ENCODE results near the gene FBXO39. TPM values are rescaled to one million over a fixed set of nuclear protein-coding genes. Genes with fewer than 3 reads are reported as not detected.

The FBXO39 gene
- total and polyA plus RNA-seq, 9 of the 15 experiments (the other 6 are each of a cell fraction or from before 2014, with no cell fraction given): not detected

DNA sequence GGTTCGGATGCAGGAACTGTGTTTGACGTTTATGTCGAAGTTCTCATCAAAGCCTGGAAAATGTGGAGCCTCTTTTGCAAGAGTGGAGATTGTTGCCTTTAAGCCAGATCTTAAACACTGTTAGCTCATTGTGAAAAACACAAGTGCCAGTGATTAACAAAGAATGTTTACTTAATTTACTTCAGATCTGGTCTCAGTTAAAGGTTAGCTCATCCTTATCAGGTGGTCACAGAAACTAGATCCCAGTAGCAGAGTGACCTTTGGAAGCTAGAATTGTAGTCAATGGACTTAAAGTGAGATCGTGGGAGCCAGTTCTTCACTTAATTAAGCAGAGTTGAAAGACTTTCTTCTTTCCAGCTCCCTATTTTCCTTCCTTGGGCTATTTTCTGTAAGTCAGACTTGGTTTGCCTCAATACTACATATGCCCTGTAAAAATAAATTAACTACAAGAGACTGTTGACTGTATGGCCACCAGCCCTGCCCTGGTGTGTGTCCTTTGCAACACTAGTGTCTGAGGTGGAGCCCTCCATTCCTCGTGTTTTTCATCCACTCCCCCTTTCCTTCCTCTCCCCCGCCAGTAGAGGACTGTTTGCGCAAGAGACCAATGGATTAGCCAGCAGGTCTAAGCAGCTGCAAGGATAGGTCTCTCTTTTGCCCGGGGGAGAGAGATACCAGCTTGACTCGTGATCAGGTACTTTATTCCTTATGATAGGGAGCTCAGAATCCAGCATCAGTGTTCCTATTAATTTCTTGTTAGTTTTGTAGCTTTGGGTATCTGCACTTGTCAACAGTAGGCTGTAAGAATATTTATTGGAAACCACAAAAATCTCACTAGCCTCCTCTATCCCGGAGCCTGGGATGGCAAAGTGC, 20.2 kb downstream of the FBXO39 start:
- DNase-seq (ENCODE audit: extremely low read depth in 1 of 4, low spot score in 3 of 4): no peak
- peaks cover 2 to 28% of the 10 kb centered on the region in 2 experiments; a peak in 4 of 5 replicates for H3K27me3 ChIP-seq (ENCODE audit: control insufficient read depth in 2 of 2, insufficient read depth in 2 of 2, low read length in 2 of 2)
- no peak for ATAC-seq
- H3K4me1 ChIP-seq (replicated peaks in 1 of 2; ENCODE audit: control insufficient read depth in 2 of 2, insufficient read depth in 2 of 2, low read length in 2 of 2): peaks cover 0 to 7% of the 10 kb centered on the region in 2 experiments; a peak in 3 of 5 replicates
- in situ Hi-C loops (cut with MboI): no loop called here
- TF ChIP-seq CEBPB (tag; IDR thresholded peaks at IDR 0.05) (peak; percentile 17; the same call in 1 of the 2 replicates), KDM1A (IDR thresholded peaks at IDR 0.05) (no peak), CEBPG (CRISPR knock-in tag; IDR thresholded peaks at IDR 0.05) (no peak), CEBPG (tag; conservative IDR thresholded peaks at IDR 0.05 in 1 of 2, IDR thresholded peaks at IDR 0.05 in 1 of 2) (0 out of 4 replicates have a peak, but pooled peaks of 1 of the 2 experiments have one; percentile 31), NR2F6 (CRISPR knock-in tag; IDR thresholded peaks at IDR 0.05) (no peak), HDAC8 (tag; IDR thresholded peaks at IDR 0.05) (no peak)
- TF ChIP-seq, protein P1, sequence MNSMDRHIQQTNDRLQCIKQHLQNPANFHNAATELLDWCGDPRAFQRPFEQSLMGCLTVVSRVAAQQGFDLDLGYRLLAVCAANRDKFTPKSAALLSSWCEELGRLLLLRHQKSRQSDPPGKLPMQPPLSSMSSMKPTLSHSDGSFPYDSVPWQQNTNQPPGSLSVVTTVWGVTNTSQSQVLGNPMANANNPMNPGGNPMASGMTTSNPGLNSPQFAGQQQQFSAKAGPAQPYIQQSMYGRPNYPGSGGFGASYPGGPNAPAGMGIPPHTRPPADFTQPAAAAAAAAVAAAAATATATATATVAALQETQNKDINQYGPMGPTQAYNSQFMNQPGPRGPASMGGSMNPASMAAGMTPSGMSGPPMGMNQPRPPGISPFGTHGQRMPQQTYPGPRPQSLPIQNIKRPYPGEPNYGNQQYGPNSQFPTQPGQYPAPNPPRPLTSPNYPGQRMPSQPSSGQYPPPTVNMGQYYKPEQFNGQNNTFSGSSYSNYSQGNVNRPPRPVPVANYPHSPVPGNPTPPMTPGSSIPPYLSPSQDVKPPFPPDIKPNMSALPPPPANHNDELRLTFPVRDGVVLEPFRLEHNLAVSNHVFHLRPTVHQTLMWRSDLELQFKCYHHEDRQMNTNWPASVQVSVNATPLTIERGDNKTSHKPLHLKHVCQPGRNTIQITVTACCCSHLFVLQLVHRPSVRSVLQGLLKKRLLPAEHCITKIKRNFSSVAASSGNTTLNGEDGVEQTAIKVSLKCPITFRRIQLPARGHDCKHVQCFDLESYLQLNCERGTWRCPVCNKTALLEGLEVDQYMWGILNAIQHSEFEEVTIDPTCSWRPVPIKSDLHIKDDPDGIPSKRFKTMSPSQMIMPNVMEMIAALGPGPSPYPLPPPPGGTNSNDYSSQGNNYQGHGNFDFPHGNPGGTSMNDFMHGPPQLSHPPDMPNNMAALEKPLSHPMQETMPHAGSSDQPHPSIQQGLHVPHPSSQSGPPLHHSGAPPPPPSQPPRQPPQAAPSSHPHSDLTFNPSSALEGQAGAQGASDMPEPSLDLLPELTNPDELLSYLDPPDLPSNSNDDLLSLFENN (IDR thresholded peaks at IDR 0.05; ENCODE audit: low read depth in 2 of 2, low read length in 2 of 2): no peak
- TF ChIP-seq, protein P2, sequence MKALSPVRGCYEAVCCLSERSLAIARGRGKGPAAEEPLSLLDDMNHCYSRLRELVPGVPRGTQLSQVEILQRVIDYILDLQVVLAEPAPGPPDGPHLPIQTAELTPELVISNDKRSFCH (CRISPR knock-in tag; IDR thresholded peaks at IDR 0.05): no peak
- TF ChIP-seq, protein P2 (tag; IDR thresholded peaks at IDR 0.05): peak; percentile 81
- no peak for FAIRE-seq
- no peak overlapping the region for H3K27ac ChIP-seq (ENCODE audit: extremely low read depth, low read depth, low read length)
- no peaks in the 10 kb centered on the region for H3K79me2 ChIP-seq (ENCODE audit: control insufficient read depth, insufficient read depth, low read length)
- H3K9me3 ChIP-seq (replicated peaks; ENCODE audit: control insufficient read depth, insufficient read depth, low read depth, low read length): no peaks in the 10 kb centered on the region
- no peak overlapping the region for H3K9ac ChIP-seq (ENCODE audit: insufficient read depth in 1 of 2, low read depth in 2 of 2, low read length in 2 of 2)
- intact Hi-C loops (cut with micrococcal nuclease): no loop called here
- CTCF ChIA-PET (ENCODE audit: low intra/inter-chr PET ratio): no interaction called here
- no TSS peak for BruUV-seq (replicated peaks)
- no peaks in the 10 kb centered on the region for H3K9me1 ChIP-seq (ENCODE audit: control insufficient read depth, insufficient read depth, low read length)
- no peaks in the 10 kb centered on the region for H3K36me3 ChIP-seq (ENCODE audit: control insufficient read depth, insufficient read depth, low read length)
- no peak overlapping the region for H3K4me2 ChIP-seq (ENCODE audit: insufficient read depth, low read length)
- WGBS (ENCODE audit: insufficient coverage, low coverage, missing lambda C conversion rate): 4% methylated on average over 7 of the region's 10 CpGs
- no peaks in the 10 kb centered on the region for H4K20me1 ChIP-seq (replicated peaks; ENCODE audit: control insufficient read depth, insufficient read depth, low read length)
- H3K4me3 ChIP-seq: no peak overlapping the region
- no peak overlapping the region for H2AFZ ChIP-seq (ENCODE audit: low read depth, low read length)
- POLR2A ChIA-PET: interaction anchor here (0.6 to 1.5 kb wide), 3 partner anchors 11 to 523 kb away, joined by 3 to 5 read pairs (median 4); no protein-coding TSS in a partner anchor
